Measurements from ENCODE around the gene GPX5.

DNA sequence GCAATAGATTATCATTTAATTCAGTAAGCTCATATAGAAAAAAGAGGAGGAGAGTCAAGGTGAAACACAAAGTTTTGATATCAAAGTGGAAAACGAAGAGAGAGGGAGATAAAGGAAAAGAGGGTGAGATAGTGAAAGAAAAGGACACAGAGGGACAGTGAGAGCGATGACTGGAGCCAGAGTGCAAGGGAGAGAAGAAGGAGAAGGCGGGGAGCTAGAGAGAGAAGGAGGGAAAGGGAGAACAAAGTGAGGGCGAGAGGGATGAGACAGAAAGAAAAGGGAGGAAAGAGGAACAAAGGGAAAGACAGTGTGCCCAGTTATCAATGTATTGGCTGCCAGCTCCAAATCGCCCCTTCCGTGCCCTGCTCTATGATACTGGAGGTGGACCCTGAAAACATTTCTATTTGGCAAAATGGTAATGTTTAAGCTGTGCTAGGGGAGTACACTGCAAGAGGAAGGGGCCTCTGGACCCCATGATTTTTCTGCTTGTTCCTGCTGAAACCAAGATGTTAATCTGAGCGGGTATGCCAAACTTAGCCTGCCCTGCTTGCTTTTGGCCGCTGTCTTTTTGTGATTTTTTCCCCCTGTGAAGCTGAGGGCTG is 27.8 kb downstream of the GPX5 start:
- TF ChIP-seq CTCF (IDR thresholded peaks at IDR 0.05; ENCODE audit: poor library complexity) (no peak), EZH2phosphoT487 (IDR thresholded peaks at IDR 0.05; ENCODE audit: low read depth, severe bottlenecking, unreplicated experiment) (no peak)
